A673 (cell line): ENCODE measurements around the gene AVP.

ENCODE experiments used
- EZH2 ChIP-seq: fragments of 200-600 bp; sonication (generic); IDR thresholded peaks from 2 replicates; pipeline ENCODE4 v1.6.1; 2017; ENCODE audit warnings: borderline replicate concordance, low read depth, mild to moderate bottlenecking, mixed read lengths, antibody characterized with exemption, low read length; ENCODE audit not compliant: poor library complexity, severe bottlenecking
- TF ChIP-seq, protein P1 (sequence below): fragments of 300-800, 200-600 bp; sonication (generic); conservative IDR thresholded peaks from 2 replicates; pipeline ENCODE4 v1.5.1; 2017; ENCODE audit warnings: low read depth, mild to moderate bottlenecking, antibody characterized with exemption, low read length, moderate library complexity, mixed read lengths

DNA sequence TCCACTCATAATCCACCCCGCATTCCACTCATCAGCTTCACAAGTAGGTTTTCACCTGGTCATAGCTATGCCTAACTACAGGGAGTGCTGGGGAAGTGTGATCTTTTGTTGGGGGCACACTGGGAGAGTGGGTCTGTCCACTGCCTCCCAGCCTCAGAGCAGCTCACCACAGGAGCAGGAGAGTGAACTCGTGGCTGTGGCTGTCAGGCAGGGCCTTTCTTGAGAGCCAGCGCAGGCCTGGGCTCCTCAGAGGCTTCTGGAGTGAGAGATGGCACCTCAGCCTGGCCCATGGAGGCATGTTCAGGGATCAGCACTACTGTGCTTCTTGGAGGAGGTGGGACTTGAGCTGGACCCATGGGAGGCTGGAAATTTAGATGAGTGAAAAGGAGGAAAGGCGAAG, 45.1 kb downstream of the AVP start:
- no peak for TF ChIP-seq EZH2
- TF ChIP-seq, protein P1, sequence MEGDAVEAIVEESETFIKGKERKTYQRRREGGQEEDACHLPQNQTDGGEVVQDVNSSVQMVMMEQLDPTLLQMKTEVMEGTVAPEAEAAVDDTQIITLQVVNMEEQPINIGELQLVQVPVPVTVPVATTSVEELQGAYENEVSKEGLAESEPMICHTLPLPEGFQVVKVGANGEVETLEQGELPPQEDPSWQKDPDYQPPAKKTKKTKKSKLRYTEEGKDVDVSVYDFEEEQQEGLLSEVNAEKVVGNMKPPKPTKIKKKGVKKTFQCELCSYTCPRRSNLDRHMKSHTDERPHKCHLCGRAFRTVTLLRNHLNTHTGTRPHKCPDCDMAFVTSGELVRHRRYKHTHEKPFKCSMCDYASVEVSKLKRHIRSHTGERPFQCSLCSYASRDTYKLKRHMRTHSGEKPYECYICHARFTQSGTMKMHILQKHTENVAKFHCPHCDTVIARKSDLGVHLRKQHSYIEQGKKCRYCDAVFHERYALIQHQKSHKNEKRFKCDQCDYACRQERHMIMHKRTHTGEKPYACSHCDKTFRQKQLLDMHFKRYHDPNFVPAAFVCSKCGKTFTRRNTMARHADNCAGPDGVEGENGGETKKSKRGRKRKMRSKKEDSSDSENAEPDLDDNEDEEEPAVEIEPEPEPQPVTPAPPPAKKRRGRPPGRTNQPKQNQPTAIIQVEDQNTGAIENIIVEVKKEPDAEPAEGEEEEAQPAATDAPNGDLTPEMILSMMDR: no peak
